ENCODE measurements around the gene RXRB.
"Not testable (repeated sequence)": the region's sequence is repeated elsewhere in the genome, so short reads cannot be mapped to it uniquely, and the experiment has no call there.

The RXRB gene

GRCh38 chr6:33156964-33157363 is 43.5 kb downstream of the RXRB start:
- in situ Hi-C loops (cut with HindIII; ENCODE audit: low sequenced_read_pairs): no loop called here
- TF ChIP-seq CTCF (IDR thresholded peaks at IDR 0.05; ENCODE audit: low read depth, low read length): no peak

GRCh38 chr6:33156561-33156960 is 43.9 kb downstream of the RXRB start:
- no peak for TF ChIP-seq CTCF (IDR thresholded peaks at IDR 0.05; ENCODE audit: low read depth, low read length)
- H3K4me3 ChIP-seq (ENCODE audit: low read depth, low read length): no peak overlapping the region
- no peak for DNase-seq (ENCODE audit: low read depth, low spot score)
- in situ Hi-C loops (cut with HindIII; ENCODE audit: low sequenced_read_pairs): no loop called here

More at GRCh38 chr6:33156964-33157363, 43.5 kb downstream of the RXRB start:
- no peak overlapping the region for H3K4me3 ChIP-seq (ENCODE audit: low read depth, low read length)
- DNase-seq (ENCODE audit: low read depth, low spot score): no peak

GRCh38 chr6:33154349-33154748 is 46.1 kb downstream of the RXRB start:
- DNase-seq (ENCODE audit: low read depth, low spot score): no peak
- H3K4me3 ChIP-seq (ENCODE audit: low read depth, low read length): no peak overlapping the region
- in situ Hi-C loops (cut with HindIII; ENCODE audit: low sequenced_read_pairs): no loop called here
- TF ChIP-seq CTCF (IDR thresholded peaks at IDR 0.05; ENCODE audit: low read depth, low read length): no peak

- DNase-seq (ENCODE audit: low read depth, low spot score): no peak
- no peak for TF ChIP-seq CTCF (IDR thresholded peaks at IDR 0.05; ENCODE audit: low read depth, low read length)
- no peak overlapping the region for H3K4me3 ChIP-seq (ENCODE audit: low read depth, low read length)
- in situ Hi-C loops (cut with HindIII; ENCODE audit: low sequenced_read_pairs): no loop called here
Measured at GRCh38 chr6:33151050-33151449, 49.4 kb downstream of the RXRB start.

- in situ Hi-C loops (cut with HindIII; ENCODE audit: low sequenced_read_pairs); DNase-seq (ENCODE audit: low read depth, low spot score); H3K4me3 ChIP-seq (ENCODE audit: low read depth, low read length): not testable (repeated sequence)
Measured at GRCh38 chr6:33150560-33150959, 49.9 kb downstream of the RXRB start.

GRCh38 chr6:33147807-33148666 is 52.4 kb downstream of the RXRB start:
- DNase-seq (ENCODE audit: low read depth, low spot score): peak; percentile 51
- in situ Hi-C loops (cut with HindIII; ENCODE audit: low sequenced_read_pairs): no loop called here

More at GRCh38 chr6:33147807-33148666, 52.4 kb downstream of the RXRB start:
- H3K4me3 ChIP-seq (ENCODE audit: low read depth, low read length): no peak overlapping the region
- peak; percentile 85 for TF ChIP-seq CTCF (IDR thresholded peaks at IDR 0.05; ENCODE audit: low read depth, low read length)

Measured in astrocyte of the spinal cord (primary cell).